SIG-M5 treated with dmso at 0.1 percent for 504 hours (cell line): ENCODE results near the gene RNF44.
"Not testable (repeated sequence)": the region's sequence is repeated elsewhere in the genome, so short reads cannot be mapped to it uniquely, and the experiment has no call there.

Experiments
- DNase-seq: peaks from one replicate; lab custom pipeline; 2025; ENCODE audit not compliant: unreplicated experiment; lab: John Stamatoyannopoulos, UW

RNF44 gene

DNA sequence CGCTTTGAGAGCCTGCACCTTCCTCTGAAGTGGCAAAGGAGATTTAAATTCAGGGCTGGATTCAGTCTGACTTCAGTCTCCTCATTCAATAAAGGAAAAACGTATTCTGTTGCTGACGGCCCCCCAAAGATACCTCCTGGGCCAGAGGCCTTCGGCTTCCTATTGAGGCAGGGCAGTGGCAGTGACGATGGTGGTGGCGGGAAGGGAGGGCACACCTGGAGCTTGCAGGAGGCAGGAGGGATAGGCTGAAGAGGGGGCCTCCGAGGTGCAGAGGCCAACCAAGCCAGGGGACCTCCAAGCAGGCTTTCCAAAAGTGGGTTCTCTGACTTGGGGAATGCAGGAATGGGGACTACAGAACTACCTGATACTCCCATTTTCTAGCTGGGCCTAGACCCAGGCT is 15.9 kb downstream of the RNF44 start:
- no peak for DNase-seq

- DNase-seq: no peak
Observed at GRCh38 chr5:176519810-176520720, 17.1 kb downstream of the RNF44 start.

- no peak for DNase-seq
Observed at GRCh38 chr5:176517053-176517661, 20.0 kb downstream of the RNF44 start.

DNA sequence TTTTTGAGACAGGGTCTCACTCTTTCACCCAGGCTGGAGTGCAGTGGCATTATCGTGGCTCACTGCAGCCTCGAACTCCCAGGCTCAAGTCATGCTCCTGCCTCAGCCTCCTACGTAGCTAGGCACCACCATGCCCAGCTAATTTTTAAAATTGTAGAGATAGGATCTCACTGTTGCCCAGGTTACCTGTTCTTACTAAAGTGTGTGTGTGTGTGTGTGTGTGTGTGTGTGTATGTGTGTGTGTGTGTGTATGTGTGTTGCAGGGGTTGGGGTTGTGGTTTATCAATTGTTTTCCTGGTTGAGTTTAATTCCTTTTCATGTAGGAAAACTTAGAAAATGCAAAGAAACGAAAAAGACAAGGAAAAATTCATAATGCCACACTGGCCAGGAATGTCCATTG is 21.8 kb downstream of the RNF44 start:
- DNase-seq: no peak

- DNase-seq: no peak
Observed at GRCh38 chr5:176514244-176514950, 22.8 kb downstream of the RNF44 start.

DNA sequence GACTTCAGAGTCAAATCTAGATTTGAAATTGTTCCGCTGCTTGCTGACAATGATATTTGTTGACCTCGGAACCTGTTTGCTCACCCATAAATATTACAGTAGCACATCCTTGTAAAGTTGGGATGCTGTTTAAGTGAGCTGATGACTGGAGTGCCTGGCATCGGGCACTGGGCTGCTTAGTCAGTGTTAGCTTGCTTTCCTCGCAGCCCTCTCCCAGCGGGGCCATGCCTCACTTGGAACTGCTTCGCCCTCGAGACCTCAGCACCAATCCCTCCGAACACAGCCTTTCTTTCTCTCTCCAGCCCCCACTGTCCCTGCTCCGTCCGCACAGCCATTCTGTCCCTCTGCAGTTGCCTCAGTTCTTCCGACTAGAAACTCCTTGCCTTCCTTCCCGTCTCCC is 23.4 kb downstream of the RNF44 start:
- no peak for DNase-seq

- DNase-seq: no peak
Observed at GRCh38 chr5:176508603-176509002, 28.6 kb downstream of the RNF44 start.

- DNase-seq: no peak
Observed at GRCh38 chr5:176507911-176508310, 29.3 kb downstream of the RNF44 start.

GRCh38 chr5:176503496-176503895 is 33.7 kb downstream of the RNF44 start:
- DNase-seq: no peak

- no peak for DNase-seq
Observed at GRCh38 chr5:176501333-176501732, 35.9 kb downstream of the RNF44 start.

DNA sequence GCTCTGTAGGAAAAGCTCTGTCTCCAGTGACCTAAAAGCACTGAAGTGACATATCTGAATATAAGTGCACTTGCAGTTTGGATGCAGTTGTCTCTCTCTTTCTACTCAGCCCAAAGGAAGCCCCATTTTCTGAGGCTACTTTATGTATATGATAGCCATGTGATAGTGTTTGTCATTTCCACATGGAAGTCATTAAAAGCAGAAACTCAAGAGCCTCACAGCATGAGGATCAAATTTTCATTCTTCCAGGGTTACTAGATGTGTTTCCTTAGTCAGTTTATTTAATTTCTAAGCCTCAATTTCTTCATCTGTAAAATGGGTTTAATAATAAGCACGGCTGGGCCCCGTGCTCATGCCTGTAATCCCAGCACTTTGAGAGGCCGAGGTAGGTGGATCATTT is 36.7 kb downstream of the RNF44 start:
- DNase-seq: no peak

DNA sequence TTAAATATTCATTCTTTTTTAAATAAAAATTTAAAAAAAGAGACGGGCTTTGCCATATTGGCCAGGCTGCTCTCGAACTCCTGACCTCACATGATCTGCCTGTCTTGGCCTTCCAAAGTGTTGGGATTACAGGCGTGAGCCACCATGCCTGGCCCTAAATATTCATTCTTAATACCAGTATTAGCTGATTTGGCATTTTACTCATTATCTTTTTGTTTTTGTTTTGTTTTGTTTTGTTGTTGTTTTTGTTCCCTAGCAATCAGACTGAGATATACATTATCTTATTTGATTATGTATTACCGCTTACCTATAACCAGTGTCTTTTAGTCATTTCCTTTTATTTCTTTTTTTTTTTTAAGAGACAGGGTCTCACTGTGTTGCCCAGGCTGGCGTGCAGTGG is 37.9 kb downstream of the RNF44 start:
- no peak for DNase-seq

DNA sequence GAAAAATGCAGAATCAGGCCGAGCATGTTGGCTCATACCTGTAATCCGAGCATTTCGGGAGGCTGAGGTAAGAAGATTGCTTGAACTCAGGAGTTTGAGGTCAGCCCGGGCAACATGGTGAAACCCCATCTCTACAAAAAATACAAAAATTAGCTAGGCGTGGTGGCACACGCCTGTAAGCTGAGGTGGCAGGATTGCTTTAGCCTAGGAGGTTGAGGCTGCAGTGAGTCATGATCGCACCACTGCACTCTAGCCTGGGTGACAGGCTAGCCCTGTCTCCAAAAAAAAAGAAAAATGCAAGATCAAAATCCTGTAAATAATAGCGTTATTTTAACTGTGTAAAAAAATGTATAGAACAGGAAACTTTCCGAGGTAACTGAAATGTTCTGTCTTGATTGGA is 39.4 kb downstream of the RNF44 start:
- DNase-seq: no peak

- DNase-seq: no peak
Observed at GRCh38 chr5:176492431-176492830, 44.8 kb downstream of the RNF44 start.

DNA sequence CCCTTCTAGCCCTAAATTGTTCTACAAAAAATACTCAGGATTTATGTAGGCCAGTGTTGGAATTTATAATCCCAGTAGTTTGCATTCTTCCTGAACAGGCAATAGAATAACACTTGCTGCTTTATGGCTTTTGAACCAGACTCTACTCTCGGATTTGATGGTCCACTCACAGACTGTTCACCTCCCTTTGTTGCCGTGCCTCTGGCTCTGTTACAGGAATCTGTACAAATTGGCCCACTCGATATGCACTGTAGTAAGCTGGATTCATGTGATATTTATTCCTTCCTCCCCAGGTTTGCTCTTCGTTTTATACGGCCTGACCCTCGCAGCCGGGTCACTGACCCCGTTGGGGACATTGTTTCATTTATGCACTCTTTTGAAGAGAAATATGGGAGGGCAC is 45.3 kb downstream of the RNF44 start:
- no peak for DNase-seq

DNA sequence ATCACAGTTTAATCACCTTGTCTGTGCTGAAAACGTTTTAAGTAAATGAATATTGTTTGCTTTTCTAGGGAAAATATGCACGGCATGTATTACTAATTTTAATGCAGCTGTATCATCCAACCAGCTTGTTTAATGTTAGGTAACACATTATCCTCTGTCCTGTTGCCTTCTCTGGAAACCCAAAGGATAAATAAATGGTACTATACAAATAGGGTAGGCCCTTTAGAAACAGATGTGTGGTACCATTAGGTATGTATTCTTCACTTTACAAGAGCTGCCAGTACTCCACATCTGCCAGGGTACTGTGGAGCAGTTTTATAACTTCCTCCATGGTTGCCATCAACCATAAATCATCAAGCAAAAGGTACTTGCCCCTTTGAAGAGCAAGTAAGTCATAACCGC is 46.1 kb downstream of the RNF44 start:
- no peak for DNase-seq

DNA sequence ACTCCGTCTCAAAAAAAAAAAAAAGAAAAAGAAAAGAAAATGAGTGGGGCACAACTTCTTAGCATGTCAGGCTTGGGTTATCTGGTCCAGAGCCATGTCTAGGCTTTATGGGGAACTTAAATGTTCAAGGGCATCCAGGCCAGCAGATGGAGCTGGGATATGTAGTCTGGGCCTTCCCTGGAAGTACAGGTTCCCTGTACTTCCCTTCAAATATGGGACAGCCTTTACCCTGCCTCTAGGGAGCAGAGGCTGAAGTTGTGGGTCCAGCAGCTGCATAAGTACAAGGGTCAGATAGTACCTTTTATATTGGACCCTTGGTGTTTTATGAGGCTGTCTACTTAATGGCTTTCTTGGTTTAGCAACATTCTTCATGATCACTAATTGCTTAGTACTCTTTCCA is 46.9 kb downstream of the RNF44 start:
- DNase-seq: no peak

DNA sequence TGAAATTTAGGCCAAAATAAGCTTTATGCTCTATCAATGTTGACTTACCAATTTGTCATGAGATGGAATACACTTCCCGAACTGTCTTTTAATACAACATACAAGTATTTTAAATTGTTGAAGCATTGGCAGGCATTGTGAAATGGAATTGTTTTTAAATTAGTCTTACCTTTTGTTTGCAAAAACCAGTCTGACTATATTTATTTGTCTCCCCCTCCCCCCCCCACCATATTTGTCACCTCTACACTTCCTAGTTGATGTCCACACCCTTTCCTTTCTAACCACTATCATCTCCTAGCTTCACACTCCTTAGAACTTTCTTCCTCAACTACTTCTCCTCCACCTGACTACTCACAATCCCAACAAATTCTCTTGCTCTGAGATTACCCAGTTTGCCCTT is 48.1 kb downstream of the RNF44 start:
- no peak for DNase-seq

DNA sequence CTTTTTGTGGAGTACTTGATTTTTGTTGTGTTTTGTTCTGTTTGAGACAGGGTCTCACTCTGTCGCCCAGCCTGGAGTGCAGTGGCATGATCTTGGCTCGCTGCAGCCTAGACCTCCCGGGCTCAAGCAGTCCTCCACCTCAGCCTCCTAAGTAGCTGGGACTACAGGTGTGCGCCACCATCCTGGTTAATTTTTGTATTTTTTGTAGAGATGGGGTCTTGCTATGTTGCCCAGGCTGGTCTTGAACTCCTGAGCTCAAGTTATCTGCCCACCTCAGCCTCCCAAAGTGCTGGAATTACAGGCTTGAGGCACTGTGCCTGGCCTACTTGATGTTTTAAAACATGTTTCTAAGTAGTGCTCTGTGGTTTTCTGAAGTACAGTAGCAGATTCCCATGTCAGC is 50.0 kb downstream of the RNF44 start:
- not testable (repeated sequence) for DNase-seq

DNA sequence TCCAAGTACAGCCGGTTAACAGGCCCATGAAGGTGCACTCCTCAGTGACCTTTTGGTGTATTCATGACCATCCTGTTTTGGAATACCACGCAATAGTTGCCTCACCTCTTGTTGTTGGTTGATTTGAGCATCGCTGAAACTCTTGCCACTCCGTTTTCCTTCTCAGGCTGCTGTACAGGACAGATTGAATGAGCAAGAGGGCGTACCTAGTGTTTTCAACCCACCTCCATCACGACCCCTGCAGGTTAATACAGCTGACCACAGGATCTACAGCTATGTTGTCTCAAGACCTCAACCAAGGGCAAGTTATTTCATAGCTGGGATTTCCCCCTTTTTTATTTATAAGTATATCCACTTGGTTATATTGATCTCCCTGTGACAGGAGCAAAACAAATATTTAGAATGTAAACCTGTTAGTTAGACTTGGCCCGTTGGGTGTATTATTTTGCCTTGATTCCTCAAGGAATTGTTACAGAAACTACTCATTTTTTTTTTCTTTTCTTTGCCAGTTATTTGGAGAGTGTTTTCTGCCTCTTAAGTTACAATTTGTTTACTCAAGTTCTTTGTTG is 50.9 kb downstream of the RNF44 start:
- no peak for DNase-seq

GRCh38 chr5:176485176-176485575 is 52.0 kb downstream of the RNF44 start:
- DNase-seq: no peak

DNA sequence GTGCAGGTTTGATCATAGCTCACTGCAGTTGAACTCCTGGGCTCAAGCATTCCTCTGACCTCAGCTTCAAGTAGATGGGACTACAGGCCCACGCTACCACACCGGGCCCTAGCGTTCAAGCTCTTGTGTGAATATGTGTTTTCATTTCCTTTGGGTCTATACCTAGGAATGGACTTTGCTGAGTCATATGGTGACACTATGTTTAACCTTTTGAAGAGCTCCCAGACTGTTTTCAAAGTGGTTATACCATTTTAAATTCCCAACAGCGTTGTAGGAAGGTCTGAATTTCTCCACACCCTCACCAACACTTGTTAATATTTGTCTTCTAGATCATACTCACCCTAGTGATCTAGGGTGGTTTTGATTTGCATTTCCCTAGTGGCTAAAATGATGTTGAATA is 55.5 kb downstream of the RNF44 start:
- no peak for DNase-seq
